K562 (cell line): Measurements from ENCODE around the gene MUC22.

Experiments used
- CEBPB ChIP-seq: fragments of 450-650 bp; IDR thresholded peaks from 2 replicates; pipeline ENCODE4 v1.6.1; 2016; ENCODE audit warnings: missing genetic modification characterization, missing compliant biosample characterization
- GTF2F1 ChIP-seq: IDR thresholded peaks from 2 replicates; pipeline ENCODE4 v1.6.1; 2011; ENCODE audit warnings: low read depth, low read length, improper control_type of control experiment
- KLF13 ChIP-seq: fragments of 450-650 bp; IDR thresholded peaks from 2 replicates; pipeline ENCODE4 v1.6.1; 2016; ENCODE audit warnings: missing genetic modification characterization, low read depth, mild to moderate bottlenecking, missing compliant biosample characterization, moderate library complexity, borderline replicate concordance
- TF ChIP-seq, protein P1 (sequence below), 2 experiments: fragments of 450-650 bp in 1 of 2; sonication (generic) in 1 of 2; formaldehyde crosslinking in 1 of 2; IDR thresholded peaks; 2 replicates each; pipeline versions ENCODE4 v1.7.1 to v1.9.0; 2016 to 2022; ENCODE audit warnings: inconsistent platforms in 1 of 2, mild to moderate bottlenecking in 1 of 2, missing genetic modification reagents in 1 of 2
- TF ChIP-seq, protein P2 (sequence below), 3 experiments: IDR thresholded peaks in 2 of 3; conservative IDR thresholded peaks in 1 of 3; 2 replicates each; pipeline ENCODE4 v1.5.1; 2011 to 2012; ENCODE audit warnings: low read length in 3 of 3, mild to moderate bottlenecking in 3 of 3, control low read depth in 2 of 3, improper control_type of control experiment in 1 of 3, inconsistent platforms in 1 of 3, low read depth in 1 of 3, mixed read lengths in 1 of 3, moderate library complexity in 1 of 3; ENCODE audit not compliant: insufficient read depth in 2 of 3

DNA sequence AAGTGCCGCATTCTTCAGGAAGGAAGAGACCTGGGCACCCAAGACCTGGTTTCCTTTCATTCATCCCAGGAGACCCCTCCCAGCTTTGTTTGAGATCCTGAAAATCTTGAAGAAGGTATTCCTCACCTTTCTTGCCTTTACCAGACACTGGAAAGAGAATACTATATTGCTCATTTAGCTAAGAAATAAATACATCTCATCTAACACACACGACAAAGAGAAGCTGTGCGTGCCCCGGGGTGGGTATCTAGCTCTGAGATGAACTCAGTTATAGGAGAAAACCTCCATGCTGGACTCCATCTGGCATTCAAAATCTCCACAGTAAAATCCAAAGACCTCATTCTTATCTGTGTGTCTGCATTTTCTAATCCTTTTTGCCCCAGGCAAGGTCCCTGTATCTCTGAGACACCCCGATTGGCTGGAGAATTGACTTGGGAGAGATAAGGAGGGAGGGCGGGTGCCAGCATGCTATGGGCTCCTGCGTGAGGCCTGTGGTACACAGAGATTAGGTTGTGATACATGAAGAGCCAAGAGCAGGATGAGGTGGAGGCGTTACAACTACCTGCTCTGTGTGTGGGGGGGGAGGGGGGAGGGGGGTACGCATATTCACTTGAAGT is 22.0 kb upstream of the MUC22 start:
- TF ChIP-seq, protein P1, sequence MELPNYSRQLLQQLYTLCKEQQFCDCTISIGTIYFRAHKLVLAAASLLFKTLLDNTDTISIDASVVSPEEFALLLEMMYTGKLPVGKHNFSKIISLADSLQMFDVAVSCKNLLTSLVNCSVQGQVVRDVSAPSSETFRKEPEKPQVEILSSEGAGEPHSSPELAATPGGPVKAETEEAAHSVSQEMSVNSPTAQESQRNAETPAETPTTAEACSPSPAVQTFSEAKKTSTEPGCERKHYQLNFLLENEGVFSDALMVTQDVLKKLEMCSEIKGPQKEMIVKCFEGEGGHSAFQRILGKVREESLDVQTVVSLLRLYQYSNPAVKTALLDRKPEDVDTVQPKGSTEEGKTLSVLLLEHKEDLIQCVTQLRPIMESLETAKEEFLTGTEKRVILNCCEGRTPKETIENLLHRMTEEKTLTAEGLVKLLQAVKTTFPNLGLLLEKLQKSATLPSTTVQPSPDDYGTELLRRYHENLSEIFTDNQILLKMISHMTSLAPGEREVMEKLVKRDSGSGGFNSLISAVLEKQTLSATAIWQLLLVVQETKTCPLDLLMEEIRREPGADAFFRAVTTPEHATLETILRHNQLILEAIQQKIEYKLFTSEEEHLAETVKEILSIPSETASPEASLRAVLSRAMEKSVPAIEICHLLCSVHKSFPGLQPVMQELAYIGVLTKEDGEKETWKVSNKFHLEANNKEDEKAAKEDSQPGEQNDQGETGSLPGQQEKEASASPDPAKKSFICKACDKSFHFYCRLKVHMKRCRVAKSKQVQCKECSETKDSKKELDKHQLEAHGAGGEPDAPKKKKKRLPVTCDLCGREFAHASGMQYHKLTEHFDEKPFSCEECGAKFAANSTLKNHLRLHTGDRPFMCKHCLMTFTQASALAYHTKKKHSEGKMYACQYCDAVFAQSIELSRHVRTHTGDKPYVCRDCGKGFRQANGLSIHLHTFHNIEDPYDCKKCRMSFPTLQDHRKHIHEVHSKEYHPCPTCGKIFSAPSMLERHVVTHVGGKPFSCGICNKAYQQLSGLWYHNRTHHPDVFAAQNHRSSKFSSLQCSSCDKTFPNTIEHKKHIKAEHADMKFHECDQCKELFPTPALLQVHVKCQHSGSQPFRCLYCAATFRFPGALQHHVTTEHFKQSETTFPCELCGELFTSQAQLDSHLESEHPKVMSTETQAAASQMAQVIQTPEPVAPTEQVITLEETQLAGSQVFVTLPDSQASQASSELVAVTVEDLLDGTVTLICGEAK (IDR thresholded peaks at IDR 0.05), result no peak
- TF ChIP-seq, protein P1 (CRISPR knock-in tag; IDR thresholded peaks at IDR 0.05), result no peak
- TF ChIP-seq, protein P2, sequence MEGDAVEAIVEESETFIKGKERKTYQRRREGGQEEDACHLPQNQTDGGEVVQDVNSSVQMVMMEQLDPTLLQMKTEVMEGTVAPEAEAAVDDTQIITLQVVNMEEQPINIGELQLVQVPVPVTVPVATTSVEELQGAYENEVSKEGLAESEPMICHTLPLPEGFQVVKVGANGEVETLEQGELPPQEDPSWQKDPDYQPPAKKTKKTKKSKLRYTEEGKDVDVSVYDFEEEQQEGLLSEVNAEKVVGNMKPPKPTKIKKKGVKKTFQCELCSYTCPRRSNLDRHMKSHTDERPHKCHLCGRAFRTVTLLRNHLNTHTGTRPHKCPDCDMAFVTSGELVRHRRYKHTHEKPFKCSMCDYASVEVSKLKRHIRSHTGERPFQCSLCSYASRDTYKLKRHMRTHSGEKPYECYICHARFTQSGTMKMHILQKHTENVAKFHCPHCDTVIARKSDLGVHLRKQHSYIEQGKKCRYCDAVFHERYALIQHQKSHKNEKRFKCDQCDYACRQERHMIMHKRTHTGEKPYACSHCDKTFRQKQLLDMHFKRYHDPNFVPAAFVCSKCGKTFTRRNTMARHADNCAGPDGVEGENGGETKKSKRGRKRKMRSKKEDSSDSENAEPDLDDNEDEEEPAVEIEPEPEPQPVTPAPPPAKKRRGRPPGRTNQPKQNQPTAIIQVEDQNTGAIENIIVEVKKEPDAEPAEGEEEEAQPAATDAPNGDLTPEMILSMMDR (IDR thresholded peaks at IDR 0.05 in 2 of 3, conservative IDR thresholded peaks at IDR 0.05 in 1 of 3; ENCODE audit: insufficient read depth in 2 of 3, low read depth in 1 of 3, low read length in 3 of 3), result no peak
- TF ChIP-seq GTF2F1 (no peak), CEBPB (tag) (no peak), KLF13 (tag) (no peak)
